Measurements from ENCODE around the gene DOCK7. TPM values are rescaled to one million over a fixed set of nuclear protein-coding genes. Genes with fewer than 3 reads are reported as not detected.

The DOCK7 gene
- total RNA-seq, 2 experiments from 2014 or later = 12.7 to 13.9 TPM

GRCh38 chr1:62493656-62494055, 194.5 kb downstream of the DOCK7 start:
- H3K27ac Mint-ChIP-seq = no peak overlapping the region
- no peaks in the 10 kb centered on the region for H3K27me3 Mint-ChIP-seq
- H3K4me1 Mint-ChIP-seq = no peaks in the 10 kb centered on the region
- no peak overlapping the region for H3K4me3 Mint-ChIP-seq
- H3K36me3 Mint-ChIP-seq = peaks cover 6% of the 10 kb centered on the region
- H3K9me3 Mint-ChIP-seq = no peaks in the 10 kb centered on the region
- DNase-seq = no peak

GRCh38 chr1:62492521-62492920, 195.7 kb downstream of the DOCK7 start:
- Mint-ChIP-seq H3K4me1 (no peaks in the 10 kb centered on the region), H3K4me3 (no peak overlapping the region), H3K9me3 (no peaks in the 10 kb centered on the region), H3K27ac (no peak overlapping the region), H3K36me3 (peaks cover 7% of the 10 kb centered on the region), H3K27me3 (no peaks in the 10 kb centered on the region)
- no peak for DNase-seq

GRCh38 chr1:62487956-62488355, 200.2 kb downstream of the DOCK7 start:
- H3K36me3 Mint-ChIP-seq = peaks cover 2% of the 10 kb centered on the region
- no peaks in the 10 kb centered on the region for H3K9me3 Mint-ChIP-seq
- no peak overlapping the region for H3K4me3 Mint-ChIP-seq
- DNase-seq = no peak
- H3K4me1 Mint-ChIP-seq = no peaks in the 10 kb centered on the region
- H3K27ac Mint-ChIP-seq = no peak overlapping the region
- H3K27me3 Mint-ChIP-seq = no peaks in the 10 kb centered on the region

- no peaks in the 10 kb centered on the region for H3K4me1 Mint-ChIP-seq
- DNase-seq = no peak
- H3K27ac Mint-ChIP-seq = no peak overlapping the region
- H3K4me3 Mint-ChIP-seq = no peak overlapping the region
- no peaks in the 10 kb centered on the region for H3K27me3 Mint-ChIP-seq
- no peaks in the 10 kb centered on the region for H3K9me3 Mint-ChIP-seq
- H3K36me3 Mint-ChIP-seq = peaks cover 2% of the 10 kb centered on the region
Measured at GRCh38 chr1:62484824-62485468, 203.2 kb downstream of the DOCK7 start.

GRCh38 chr1:62481681-62482080, 206.5 kb downstream of the DOCK7 start:
- no peak for DNase-seq
- H3K4me1 Mint-ChIP-seq = no peaks in the 10 kb centered on the region
- no peaks in the 10 kb centered on the region for H3K27me3 Mint-ChIP-seq
- H3K27ac Mint-ChIP-seq = no peak overlapping the region
- no peaks in the 10 kb centered on the region for H3K36me3 Mint-ChIP-seq
- no peaks in the 10 kb centered on the region for H3K9me3 Mint-ChIP-seq
- H3K4me3 Mint-ChIP-seq = no peak overlapping the region

- H3K27me3 Mint-ChIP-seq = no peaks in the 10 kb centered on the region
- H3K27ac Mint-ChIP-seq = no peak overlapping the region
- no peaks in the 10 kb centered on the region for H3K9me3 Mint-ChIP-seq
- no peak for DNase-seq
- no peaks in the 10 kb centered on the region for H3K4me1 Mint-ChIP-seq
- H3K36me3 Mint-ChIP-seq = peaks cover 3% of the 10 kb centered on the region
- no peak overlapping the region for H3K4me3 Mint-ChIP-seq
Measured at GRCh38 chr1:62476525-62477219, 211.5 kb downstream of the DOCK7 start.

- Mint-ChIP-seq H3K27ac (no peak overlapping the region), H3K9me3 (peaks cover 1% of the 10 kb centered on the region), H3K36me3 (peaks cover 40% of the 10 kb centered on the region), H3K4me3 (no peak overlapping the region), H3K27me3 (no peaks in the 10 kb centered on the region), H3K4me1 (peaks cover 2% of the 10 kb centered on the region)
- no peak for DNase-seq
Measured at GRCh38 chr1:62467092-62467491, 221.1 kb downstream of the DOCK7 start.

GRCh38 chr1:62462370-62462769, 225.8 kb downstream of the DOCK7 start:
- H3K4me1 Mint-ChIP-seq = peaks cover 2% of the 10 kb centered on the region
- DNase-seq = no peak
- H3K9me3 Mint-ChIP-seq = no peaks in the 10 kb centered on the region
- no peaks in the 10 kb centered on the region for H3K27me3 Mint-ChIP-seq
- H3K4me3 Mint-ChIP-seq = no peak overlapping the region
- no peak overlapping the region for H3K27ac Mint-ChIP-seq
- peaks cover 14% of the 10 kb centered on the region for H3K36me3 Mint-ChIP-seq

- DNase-seq = no peak
- H3K4me3 Mint-ChIP-seq = no peak overlapping the region
- H3K9me3 Mint-ChIP-seq = no peaks in the 10 kb centered on the region
- H3K36me3 Mint-ChIP-seq = peaks cover 7% of the 10 kb centered on the region
- H3K27ac Mint-ChIP-seq = no peak overlapping the region
- H3K27me3 Mint-ChIP-seq = no peaks in the 10 kb centered on the region
- peaks cover 2% of the 10 kb centered on the region for H3K4me1 Mint-ChIP-seq
Measured at GRCh38 chr1:62457955-62458354, 230.2 kb downstream of the DOCK7 start.

- Mint-ChIP-seq H3K36me3 (peaks cover 33% of the 10 kb centered on the region), H3K4me3 (no peak overlapping the region)
Measured at GRCh38 chr1:62452951-62453350, 235.2 kb downstream of the DOCK7 start.

GRCh38 chr1:62450301-62450700, 237.9 kb downstream of the DOCK7 start:
- Mint-ChIP-seq H3K27me3 (no peaks in the 10 kb centered on the region), H3K4me3 (no peak overlapping the region), H3K27ac (no peak overlapping the region), H3K4me1 (peaks cover 14% of the 10 kb centered on the region), H3K9me3 (no peaks in the 10 kb centered on the region), H3K36me3 (peaks cover 39% of the 10 kb centered on the region)
- no peak for DNase-seq

More at GRCh38 chr1:62452951-62453350, 235.2 kb downstream of the DOCK7 start:
- DNase-seq = no peak
- Mint-ChIP-seq H3K27ac (no peak overlapping the region), H3K27me3 (no peaks in the 10 kb centered on the region), H3K9me3 (no peaks in the 10 kb centered on the region), H3K4me1 (peaks cover 7% of the 10 kb centered on the region)

GRCh38 chr1:62448221-62448933, 239.8 kb downstream of the DOCK7 start:
- peaks cover 17% of the 10 kb centered on the region for H3K4me1 Mint-ChIP-seq
- no peaks in the 10 kb centered on the region for H3K9me3 Mint-ChIP-seq
- H3K36me3 Mint-ChIP-seq = peaks cover 43% of the 10 kb centered on the region
- no peaks in the 10 kb centered on the region for H3K27me3 Mint-ChIP-seq
- H3K4me3 Mint-ChIP-seq = no peak overlapping the region
- DNase-seq = no peak
- H3K27ac Mint-ChIP-seq = peak overlapping the region; percentile 46

GRCh38 chr1:62444701-62445100, 243.5 kb downstream of the DOCK7 start:
- no peak for DNase-seq
- H3K4me3 Mint-ChIP-seq = no peak overlapping the region
- H3K27ac Mint-ChIP-seq = no peak overlapping the region
- H3K36me3 Mint-ChIP-seq = peaks cover 39% of the 10 kb centered on the region
- no peaks in the 10 kb centered on the region for H3K27me3 Mint-ChIP-seq
- no peaks in the 10 kb centered on the region for H3K9me3 Mint-ChIP-seq
- peaks cover 34% of the 10 kb centered on the region for H3K4me1 Mint-ChIP-seq

- Mint-ChIP-seq H3K36me3 (peaks cover 43% of the 10 kb centered on the region), H3K27me3 (no peaks in the 10 kb centered on the region), H3K4me3 (peak overlapping the region; percentile 88), H3K27ac (no peak overlapping the region), H3K9me3 (peaks cover 2% of the 10 kb centered on the region), H3K4me1 (peaks cover 34% of the 10 kb centered on the region)
- DNase-seq = no peak
Measured at GRCh38 chr1:62439652-62440371, 248.4 kb downstream of the DOCK7 start.

- Mint-ChIP-seq H3K9me3 (peaks cover 2% of the 10 kb centered on the region), H3K27ac (peak overlapping the region; percentile 88), H3K27me3 (no peaks in the 10 kb centered on the region), H3K4me3 (peak overlapping the region; percentile 88), H3K36me3 (peaks cover 38% of the 10 kb centered on the region), H3K4me1 (peaks cover 31% of the 10 kb centered on the region)
- no peak for DNase-seq
Measured at GRCh38 chr1:62438163-62438562, 250.0 kb downstream of the DOCK7 start.

Measured in activated naive CD8-positive, alpha-beta T cell treated with anti-CD3 and anti-CD28 coated beads for 36 hours (primary cell).